Measurements from ENCODE around the gene KL.

GRCh38 chr13:33081666-33082065 lies 65.4 kb downstream of the KL start:
- no peak for TF ChIP-seq CTCF (IDR thresholded peaks at IDR 0.05; ENCODE audit: borderline replicate concordance, extremely low read depth, low read length, poor library complexity, severe bottlenecking)
- TF ChIP-seq EZH2 (IDR thresholded peaks at IDR 0.05; ENCODE audit: borderline replicate concordance, low read depth, low read length, severe bottlenecking): no peak
